Lower lobe of right lung (tissue), 2 donors: ENCODE data around the gene GALNT2. TPM values are rescaled to one million over a fixed set of nuclear protein-coding genes. Genes with fewer than 3 reads are reported as not detected.

Experiments used
- ATAC-seq, 2 donors: fragments of 200-7000 bp; cut with Tn5 transposase; one replicate each; pipeline ENCODE4 v1.9.1; 2020 to 2022; ENCODE audit warnings: mild to moderate bottlenecking in 2 of 2, moderate library complexity in 2 of 2
- DNase-seq: peaks from one replicate; pipeline ENCODE4 v3.0.0-alpha.2; 2020
- H3K27ac ChIP-seq: fragments of 200-600 bp; one replicate; pipeline ENCODE4 v1.8.0; 2022
- H3K27me3 ChIP-seq: fragments of 200-600 bp; one replicate; pipeline ENCODE4 v1.8.0; 2022; ENCODE audit warnings: low read depth
- H3K36me3 ChIP-seq: fragments of 200-600 bp; one replicate; pipeline ENCODE4 v1.8.0; 2022; ENCODE audit warnings: mild to moderate bottlenecking
- H3K4me1 ChIP-seq: fragments of 200-600 bp; one replicate; pipeline ENCODE4 v1.8.0; 2022
- H3K4me3 ChIP-seq: fragments of 200-600 bp; one replicate; pipeline ENCODE4 v1.8.0; 2022; ENCODE audit warnings: mild to moderate bottlenecking
- H3K9me3 ChIP-seq: fragments of 200-600 bp; one replicate; pipeline ENCODE4 v1.8.0; 2022
- intact Hi-C: fragments of 100-400 bp; cut with DNase I; formaldehyde crosslinking; loops from one replicate; pipeline ENCODE4 v1.11.0; 2022
- total RNA-seq: library from RNA; stranded (reverse); fragmentation: NEBNext Ultra II Directional; extraction: Animal tissue kit (Norgen Biotek cat#: 25700); gene quantifications from one replicate; pipeline ENCODE4 v1.2.1, GENCODE V29; 2021
- TF ChIP-seq, protein P1 (sequence below): fragments of 200-600 bp; IDR thresholded peaks from one replicate; pipeline ENCODE4 v1.8.0; 2022; ENCODE audit warnings: antibody characterized with exemption, mild to moderate bottlenecking
- donor health status: DM: no; HTN: yes; CAD: no; lungs with severe emphysema.

Gene GALNT2
- total RNA-seq, 1 donor from 2014 or later, result 48.0 TPM

DNA sequence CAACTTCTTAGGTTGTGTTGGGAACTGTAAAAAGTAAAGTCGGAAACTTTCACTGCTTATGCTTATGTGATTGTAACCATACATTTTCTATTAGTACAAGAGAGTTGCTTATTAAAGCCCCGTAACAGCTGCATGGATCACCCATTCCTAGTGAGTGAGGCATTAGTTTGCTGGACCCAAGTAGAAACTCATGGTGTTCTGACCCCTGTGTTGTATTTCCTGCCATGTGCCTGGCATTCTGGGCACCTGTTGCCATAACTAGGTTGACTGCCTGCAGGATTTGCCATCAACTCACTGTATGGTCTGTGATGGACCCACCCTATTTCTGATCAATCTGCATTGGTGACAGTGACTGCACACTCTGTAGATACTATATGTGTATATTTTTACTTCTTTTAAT lies 186.1 kb downstream of the GALNT2 start:
- Histone ChIP-seq H3K27me3 (no peaks in the 10 kb centered on the region), H3K36me3 (peaks cover 78% of the 10 kb centered on the region), H3K4me1 (no peaks in the 10 kb centered on the region), H3K27ac (no peak overlapping the region), H3K4me3 (no peak overlapping the region), H3K9me3 (no peaks in the 10 kb centered on the region)
- DNase-seq, result no peak
- intact Hi-C loops, result no loop called here
- no peak for ATAC-seq
- TF ChIP-seq, protein P1, sequence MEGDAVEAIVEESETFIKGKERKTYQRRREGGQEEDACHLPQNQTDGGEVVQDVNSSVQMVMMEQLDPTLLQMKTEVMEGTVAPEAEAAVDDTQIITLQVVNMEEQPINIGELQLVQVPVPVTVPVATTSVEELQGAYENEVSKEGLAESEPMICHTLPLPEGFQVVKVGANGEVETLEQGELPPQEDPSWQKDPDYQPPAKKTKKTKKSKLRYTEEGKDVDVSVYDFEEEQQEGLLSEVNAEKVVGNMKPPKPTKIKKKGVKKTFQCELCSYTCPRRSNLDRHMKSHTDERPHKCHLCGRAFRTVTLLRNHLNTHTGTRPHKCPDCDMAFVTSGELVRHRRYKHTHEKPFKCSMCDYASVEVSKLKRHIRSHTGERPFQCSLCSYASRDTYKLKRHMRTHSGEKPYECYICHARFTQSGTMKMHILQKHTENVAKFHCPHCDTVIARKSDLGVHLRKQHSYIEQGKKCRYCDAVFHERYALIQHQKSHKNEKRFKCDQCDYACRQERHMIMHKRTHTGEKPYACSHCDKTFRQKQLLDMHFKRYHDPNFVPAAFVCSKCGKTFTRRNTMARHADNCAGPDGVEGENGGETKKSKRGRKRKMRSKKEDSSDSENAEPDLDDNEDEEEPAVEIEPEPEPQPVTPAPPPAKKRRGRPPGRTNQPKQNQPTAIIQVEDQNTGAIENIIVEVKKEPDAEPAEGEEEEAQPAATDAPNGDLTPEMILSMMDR, result no peak

DNA sequence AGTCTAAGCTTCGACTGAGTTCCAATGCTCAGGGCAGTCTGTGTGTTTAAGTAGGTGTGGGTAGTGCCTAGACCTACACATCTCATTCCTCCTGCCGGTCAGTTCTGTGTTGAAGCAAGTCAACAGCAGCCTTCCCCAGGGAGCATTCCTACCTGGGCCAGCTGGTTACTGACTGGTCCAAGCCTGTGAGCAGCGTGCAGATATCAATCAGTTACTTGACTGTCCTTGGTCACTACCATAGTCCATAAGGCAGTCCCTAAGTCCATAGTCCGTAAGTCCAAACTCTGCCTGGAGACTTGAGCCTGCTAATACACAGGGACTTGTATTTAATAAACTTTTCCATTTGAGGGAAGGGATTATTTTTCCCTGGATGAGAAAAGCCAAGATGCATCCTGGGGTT lies 187.2 kb downstream of the GALNT2 start:
- H3K36me3 ChIP-seq, result peaks cover 69% of the 10 kb centered on the region

DNA sequence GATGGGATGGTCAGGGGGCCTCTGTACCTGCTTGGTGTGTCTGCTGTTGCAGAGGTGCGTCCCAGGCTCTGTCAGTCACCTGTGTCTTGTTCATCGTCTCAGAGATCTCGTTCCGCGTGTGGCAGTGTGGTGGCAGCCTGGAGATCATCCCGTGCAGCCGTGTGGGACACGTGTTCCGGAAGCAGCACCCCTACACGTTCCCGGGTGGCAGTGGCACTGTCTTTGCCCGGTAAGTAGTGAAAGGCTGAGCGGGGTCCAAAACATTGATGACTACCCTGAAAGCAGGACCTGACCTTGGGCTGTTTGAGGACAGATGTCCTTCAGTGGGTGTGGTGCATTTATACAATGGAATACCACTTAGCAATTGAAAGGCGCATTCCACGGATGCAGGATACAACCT lies 188.1 kb downstream of the GALNT2 start:
- TF ChIP-seq, protein P1, result no peak
- intact Hi-C loops, result no loop called here
- no peak for ATAC-seq
- peaks cover 61% of the 10 kb centered on the region for H3K36me3 ChIP-seq
- DNase-seq, result no peak
- H3K4me1 ChIP-seq, result no peaks in the 10 kb centered on the region
- H3K27me3 ChIP-seq, result no peaks in the 10 kb centered on the region
- H3K9me3 ChIP-seq, result no peaks in the 10 kb centered on the region
- H3K4me3 ChIP-seq, result no peak overlapping the region
- no peak overlapping the region for H3K27ac ChIP-seq

More for the DNA sequence above, 187.2 kb downstream of the GALNT2 start:
- Histone ChIP-seq H3K4me3 (no peak overlapping the region), H3K27ac (no peak overlapping the region), H3K9me3 (no peaks in the 10 kb centered on the region), H3K4me1 (no peaks in the 10 kb centered on the region), H3K27me3 (no peaks in the 10 kb centered on the region)
- DNase-seq (no peak), ATAC-seq (no peak)
- TF ChIP-seq, protein P1, result no peak
- intact Hi-C loops, result no loop called here

DNA sequence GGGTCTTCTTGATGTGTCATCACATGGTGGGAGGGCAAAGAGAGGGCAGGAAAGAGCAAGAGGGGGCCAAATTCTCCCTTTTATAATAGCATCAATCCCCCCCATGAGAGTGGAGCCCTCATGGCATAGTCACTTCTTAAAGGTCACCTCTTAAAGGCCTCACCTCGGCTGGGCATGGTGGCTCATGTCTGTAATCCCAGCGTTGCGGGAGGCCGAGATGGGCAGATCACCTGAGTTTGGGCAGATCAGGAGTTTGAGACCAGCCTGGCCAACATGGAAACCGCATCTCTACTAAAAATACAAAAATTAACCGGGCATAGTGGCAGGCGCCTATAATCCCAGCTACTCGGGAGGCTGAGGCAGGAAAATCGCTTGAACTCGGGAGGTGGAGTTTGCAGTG lies 189.0 kb downstream of the GALNT2 start:
- H3K9me3 ChIP-seq, result no peaks in the 10 kb centered on the region
- no peak for DNase-seq
- intact Hi-C loops, result no loop called here
- H3K27ac ChIP-seq, result no peak overlapping the region
- ATAC-seq, result no peak
- peaks cover 52% of the 10 kb centered on the region for H3K36me3 ChIP-seq
- H3K4me1 ChIP-seq, result no peaks in the 10 kb centered on the region
- no peak overlapping the region for H3K4me3 ChIP-seq
- H3K27me3 ChIP-seq, result no peaks in the 10 kb centered on the region
- TF ChIP-seq, protein P1, result no peak

DNA sequence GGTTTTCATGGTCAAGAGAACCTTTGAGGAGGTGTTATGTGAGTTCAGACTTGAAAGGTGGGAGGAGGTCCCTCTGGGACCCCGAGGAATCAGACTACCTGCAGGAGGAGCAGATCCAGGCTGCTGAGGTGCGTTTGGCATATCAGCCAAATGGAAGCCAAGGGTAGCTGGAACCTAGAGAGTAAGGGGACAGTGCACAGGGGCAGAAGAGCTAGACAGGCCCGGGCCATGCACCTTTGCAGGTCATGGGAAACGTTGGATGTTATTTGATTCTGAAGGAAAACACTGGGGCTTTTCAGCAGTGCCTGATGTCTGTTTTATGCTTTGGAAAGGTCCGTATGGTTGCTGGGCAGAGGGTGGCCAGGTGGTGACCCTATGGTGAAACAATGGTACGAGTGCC lies 189.9 kb downstream of the GALNT2 start:
- TF ChIP-seq, protein P1, result no peak
- intact Hi-C loops, result no loop called here
- no peaks in the 10 kb centered on the region for H3K4me1 ChIP-seq
- no peaks in the 10 kb centered on the region for H3K27me3 ChIP-seq
- no peak for ATAC-seq
- no peak overlapping the region for H3K4me3 ChIP-seq
- no peak for DNase-seq
- peaks cover 53% of the 10 kb centered on the region for H3K36me3 ChIP-seq
- no peaks in the 10 kb centered on the region for H3K9me3 ChIP-seq
- H3K27ac ChIP-seq, result no peak overlapping the region

DNA sequence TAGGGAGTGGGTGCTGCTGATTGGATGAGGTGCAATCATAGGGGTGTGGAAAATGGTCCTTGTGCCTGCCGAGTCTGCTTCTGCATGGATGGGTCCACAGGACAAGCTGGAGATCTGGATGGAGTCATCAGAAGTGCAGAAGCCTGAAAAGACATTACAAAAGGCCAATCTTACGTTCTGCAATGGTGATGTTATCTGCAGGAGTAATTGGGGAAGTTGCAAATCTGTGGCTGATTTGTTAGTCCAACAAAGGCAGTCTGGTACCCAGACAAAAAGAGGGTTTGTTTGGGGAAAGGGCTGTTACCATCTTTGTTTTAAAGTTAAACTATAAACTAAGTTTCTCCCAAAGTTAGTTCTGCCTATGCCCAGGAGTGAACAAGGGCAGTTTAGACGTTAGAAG lies 192.6 kb downstream of the GALNT2 start:
- Histone ChIP-seq H3K4me3 (no peak overlapping the region), H3K36me3 (peaks cover 65% of the 10 kb centered on the region), H3K27me3 (no peaks in the 10 kb centered on the region), H3K9me3 (no peaks in the 10 kb centered on the region), H3K4me1 (no peaks in the 10 kb centered on the region), H3K27ac (no peak overlapping the region)
- DNase-seq (no peak), ATAC-seq (no peak)
- intact Hi-C loops, result no loop called here
- TF ChIP-seq, protein P1, result no peak
